T47D (cell line): ENCODE measurements around the gene ABCC8.

Source experiments
- DNase-seq, 2 experiments: peaks; one replicate each; pipeline versions ENCODE4 v3.0.0 to v3.0.0-alpha.2; 2011 to 2012; ENCODE audit warnings: low read depth in 1 of 2, low spot score in 1 of 2
- JUND ChIP-seq: IDR thresholded peaks from 2 replicates; pipeline ENCODE4 v1.6.1; 2012; ENCODE audit warnings: low read depth
- in situ Hi-C: cut with HindIII; loops from 2 replicates; pipeline ENCODE4 v1.10.0; 2016; ENCODE audit warnings: low sequenced_read_pairs, low pct_unique_long_range_greater_than_20kb

ABCC8 gene

GRCh38 chr11:17457396-17458173, 19.1 kb downstream of the ABCC8 start:
- in situ Hi-C loops = no loop called here
- no peak for DNase-seq
- TF ChIP-seq JUND = no peak

DNA sequence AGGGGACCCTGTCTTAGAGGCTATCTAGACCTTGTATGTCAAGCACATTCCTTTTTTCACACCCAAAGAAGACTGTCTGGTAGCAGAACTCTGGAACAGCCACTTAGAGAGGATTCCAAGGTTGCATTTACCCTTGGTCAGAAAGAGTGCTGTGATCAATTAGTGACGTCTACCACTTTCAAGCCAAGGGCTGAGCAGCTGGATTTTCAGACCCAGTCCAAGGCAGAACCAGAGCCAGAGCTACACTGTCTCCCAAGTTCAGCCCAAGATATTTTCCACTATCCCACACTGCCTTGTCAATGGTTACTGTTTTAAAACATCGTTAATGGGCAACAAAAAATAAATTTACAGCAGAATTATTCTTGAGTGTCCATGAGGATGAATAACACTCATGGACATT, 24.0 kb downstream of the ABCC8 start:
- in situ Hi-C loops = no loop called here
- no peak for TF ChIP-seq JUND
- no peak for DNase-seq

DNA sequence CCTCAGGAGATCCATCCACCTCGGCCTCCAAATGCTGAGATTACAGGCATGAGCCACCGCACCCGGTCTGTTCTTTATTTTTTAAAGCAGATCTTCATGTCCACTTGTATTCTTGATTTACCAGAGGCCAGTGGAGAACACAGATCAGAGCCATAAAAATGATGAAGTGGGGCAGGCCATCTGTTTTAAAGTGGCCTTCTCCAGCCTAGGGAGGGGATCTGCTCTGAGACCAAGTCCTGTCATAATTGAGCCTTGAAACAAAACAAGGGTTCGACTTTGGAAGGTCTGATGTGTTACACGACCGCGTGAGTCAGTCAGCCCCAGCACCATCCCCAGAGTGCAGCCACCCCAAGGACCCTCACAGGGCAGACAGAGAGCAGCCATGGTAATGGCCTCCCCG, 27.5 kb downstream of the ABCC8 start:
- in situ Hi-C loops = no loop called here
- TF ChIP-seq JUND = no peak
- no peak for DNase-seq

DNA sequence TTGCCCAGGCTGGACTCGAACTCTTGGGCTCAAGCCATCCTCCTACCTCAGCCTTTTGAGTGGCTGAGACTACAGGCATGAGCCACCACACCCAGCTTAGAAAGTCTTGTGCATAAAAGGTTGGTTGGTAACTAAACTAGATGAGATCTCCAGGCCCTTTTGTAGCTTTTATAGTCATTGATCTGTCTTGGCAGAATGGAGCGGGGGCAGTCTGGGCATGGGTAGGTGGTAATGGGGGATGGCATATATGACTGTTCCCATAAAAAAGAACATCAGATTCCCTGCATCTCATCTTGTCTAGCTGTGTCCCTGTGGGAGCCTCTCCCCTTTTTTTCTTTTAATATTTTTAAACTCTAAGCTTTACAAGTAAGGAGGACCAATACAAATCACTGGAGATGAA, 30.2 kb downstream of the ABCC8 start:
- in situ Hi-C loops = no loop called here
- no peak for DNase-seq
- TF ChIP-seq JUND = no peak

DNA sequence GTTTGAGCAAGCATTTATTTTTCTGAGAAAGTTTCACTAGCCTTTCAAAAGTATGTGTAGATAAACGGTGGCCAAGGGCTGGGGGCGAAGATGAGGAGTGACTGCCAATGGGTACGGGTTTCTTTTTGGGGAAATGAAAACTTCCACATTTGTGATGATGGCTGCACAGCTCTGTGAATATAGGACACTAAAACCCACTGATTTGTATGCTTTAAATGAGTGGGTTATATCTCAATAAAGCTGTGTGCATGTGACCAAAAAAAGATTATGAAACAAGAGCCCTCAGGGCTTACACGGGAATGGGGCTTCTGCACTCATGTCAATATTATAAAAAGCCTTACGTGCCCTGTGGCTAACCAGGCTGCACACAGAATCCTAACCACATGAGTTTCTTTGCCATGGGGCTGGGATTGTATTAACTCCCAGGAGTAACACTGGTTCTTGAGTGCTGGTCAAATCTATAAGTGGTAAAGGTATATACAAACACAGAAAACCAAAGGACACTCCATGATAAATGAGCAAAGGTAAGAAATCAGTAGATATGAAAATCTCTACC, 31.3 kb downstream of the ABCC8 start:
- no peak for DNase-seq
- no peak for TF ChIP-seq JUND
- in situ Hi-C loops = no loop called here

DNA sequence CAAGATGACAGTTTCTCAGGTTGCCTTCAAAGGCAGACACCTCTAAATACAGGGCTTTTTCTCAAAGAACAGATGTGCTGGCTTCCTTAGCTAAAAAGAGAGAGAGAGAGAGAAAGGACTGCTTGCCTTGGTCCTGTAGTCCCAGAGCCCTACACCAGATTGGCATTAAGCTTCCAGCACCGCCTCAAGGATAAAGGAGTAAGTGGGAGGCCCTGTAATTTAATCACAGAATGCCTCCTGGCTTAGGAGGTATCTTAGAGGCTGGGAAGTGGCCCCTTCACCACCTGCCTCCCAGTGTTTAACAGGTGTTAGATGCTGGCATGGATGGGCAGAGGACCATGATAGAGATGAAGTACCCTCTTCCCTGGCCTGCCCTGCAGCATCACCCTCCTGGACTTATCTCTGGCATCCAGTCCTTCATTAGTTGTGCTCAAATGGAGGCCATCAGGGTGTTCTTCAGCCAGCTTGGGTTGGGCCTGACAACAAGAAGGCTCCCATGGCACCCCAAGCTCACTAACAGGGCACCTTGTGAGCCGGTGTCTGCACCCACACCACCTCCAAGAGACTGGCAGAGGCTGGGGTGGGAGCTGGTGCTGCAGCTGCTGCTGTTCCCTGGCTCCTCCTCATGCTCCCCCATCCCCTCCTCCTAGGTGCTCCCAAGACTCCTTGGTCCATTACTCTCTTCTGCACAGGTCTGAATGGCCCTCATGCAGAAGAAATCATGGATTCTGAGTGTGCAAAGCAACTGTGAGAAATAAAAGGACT, 32.5 kb downstream of the ABCC8 start:
- no peak for DNase-seq
- TF ChIP-seq JUND = no peak
- in situ Hi-C loops = no loop called here

DNA sequence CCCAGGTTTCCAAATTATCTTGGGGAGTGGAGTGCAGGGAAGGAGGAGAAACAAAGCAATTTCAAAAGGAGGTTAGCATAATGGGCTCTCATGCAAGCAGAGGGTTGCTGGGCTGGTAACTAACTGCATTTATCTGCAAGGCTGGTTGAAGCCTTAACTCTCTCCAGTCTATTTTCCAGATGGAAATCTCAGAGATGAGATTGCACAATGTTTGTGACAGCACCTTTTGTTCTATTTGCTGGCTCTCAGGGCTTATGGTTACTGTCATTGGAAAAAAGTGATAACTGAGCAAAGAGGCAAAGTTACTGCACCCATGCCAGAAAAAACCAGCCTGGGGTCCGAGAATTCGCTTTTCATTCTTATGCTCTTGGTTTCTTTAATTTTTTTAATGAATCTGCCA, 33.2 kb downstream of the ABCC8 start:
- TF ChIP-seq JUND = no peak
- DNase-seq = no peak
- in situ Hi-C loops = no loop called here

GRCh38 chr11:17443000-17443399, 33.6 kb downstream of the ABCC8 start:
- in situ Hi-C loops = no loop called here
- no peak for DNase-seq
- no peak for TF ChIP-seq JUND

GRCh38 chr11:17439316-17439782, 37.3 kb downstream of the ABCC8 start:
- in situ Hi-C loops = no loop called here
- no peak for TF ChIP-seq JUND
- peak in 1 of 2 experiments; percentile 5 for DNase-seq

- DNase-seq = no peak
- no peak for TF ChIP-seq JUND
- in situ Hi-C loops = no loop called here
These were observed 39.3 kb downstream of the ABCC8 start for GRCh38 chr11:17437366-17437765.

DNA sequence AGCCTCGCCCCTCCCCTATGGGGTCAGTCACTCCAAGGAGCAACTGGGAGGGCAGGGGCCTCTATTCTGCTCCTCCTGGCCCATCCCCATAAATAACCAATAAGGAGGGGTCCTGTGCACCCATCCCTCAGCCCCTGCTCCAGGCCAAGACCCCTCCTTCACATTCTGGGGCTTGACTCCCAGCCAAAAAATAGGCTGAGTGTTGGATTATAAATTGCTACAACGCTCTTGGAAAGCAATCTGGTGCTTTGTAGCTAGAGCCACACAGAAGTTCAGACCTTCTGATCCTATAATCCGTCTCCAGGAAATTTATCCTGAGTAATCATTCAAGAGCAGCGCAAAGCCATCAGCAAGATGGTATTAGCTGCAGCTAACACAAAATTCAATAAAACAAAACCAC, 42.5 kb downstream of the ABCC8 start:
- DNase-seq = no peak
- TF ChIP-seq JUND = no peak
- in situ Hi-C loops = no loop called here

- TF ChIP-seq JUND = no peak
- in situ Hi-C loops = no loop called here
- DNase-seq = no peak
These were observed 44.6 kb downstream of the ABCC8 start for GRCh38 chr11:17432002-17432401.

GRCh38 chr11:17431139-17431538, 45.5 kb downstream of the ABCC8 start:
- in situ Hi-C loops = no loop called here
- TF ChIP-seq JUND = no peak
- DNase-seq = no peak
